GM19397 (cell line): Measurements from ENCODE around the gene UCKL1.

Experiments used
- ATAC-seq: cut with Tn5 transposase; IDR thresholded peaks from one replicate; pipeline ENCODE4 v1.9.1; 2021; ENCODE audit warnings: mild to moderate bottlenecking, moderate library complexity; ENCODE audit not compliant: unreplicated experiment

Gene UCKL1

GRCh38 chr20:63894358-63895201 lies 61.6 kb downstream of the UCKL1 start, which contains the start of gene DNAJC5:
DNAJC5 (plus strand) TSS chr20:63895126; CDS start chr20:63928346, 33,220 bp downstream.
- ATAC-seq, result peak; percentile 85

GRCh38 chr20:63893999-63894357 lies 62.2 kb downstream of the UCKL1 start:
- ATAC-seq, result no peak

GRCh38 chr20:63892402-63892801 lies 63.8 kb downstream of the UCKL1 start:
- no peak for ATAC-seq

GRCh38 chr20:63891061-63892002 lies 64.9 kb downstream of the UCKL1 start:
- no peak for ATAC-seq

- no peak for ATAC-seq
Observed at GRCh38 chr20:63890616-63891015, 65.6 kb downstream of the UCKL1 start.

- ATAC-seq, result no peak
Observed at GRCh38 chr20:63890201-63890576, 66.0 kb downstream of the UCKL1 start.
